Astrocyte (in vitro differentiated cells and primary cell): ENCODE data around the gene POLR1C.

Source experiments
- EZH2 ChIP-seq: IDR thresholded peaks from 2 replicates; pipeline ENCODE4 v1.6.1; 2012; ENCODE audit warnings: mild to moderate bottlenecking, low read length, inconsistent platforms; ENCODE audit not compliant: insufficient read depth
- TF ChIP-seq, protein P1 (sequence below): IDR thresholded peaks from 2 replicates; pipeline ENCODE4 v1.5.1; 2011; ENCODE audit warnings: low read depth, mild to moderate bottlenecking, inconsistent platforms, low read length, moderate library complexity; ENCODE audit not compliant: insufficient read depth

DNA sequence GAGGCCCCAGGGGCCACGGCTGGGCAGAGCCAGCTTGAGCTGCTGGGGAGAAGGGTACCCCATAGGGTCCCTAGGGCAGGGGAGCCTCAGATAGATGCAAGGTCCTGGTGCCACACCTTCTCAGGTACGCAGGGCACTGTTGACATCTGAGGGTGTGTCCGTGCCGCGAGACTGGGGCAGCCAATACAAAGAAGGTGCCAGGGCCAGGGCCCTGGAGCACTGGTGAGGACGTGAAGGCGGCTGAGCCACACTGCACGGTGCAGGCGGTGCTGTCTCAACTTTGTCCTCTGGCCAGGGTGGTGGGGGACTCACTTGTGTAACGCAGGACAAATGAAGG, 6.1 kb upstream of the POLR1C start:
- TF ChIP-seq EZH2: no peak
- TF ChIP-seq, protein P1, sequence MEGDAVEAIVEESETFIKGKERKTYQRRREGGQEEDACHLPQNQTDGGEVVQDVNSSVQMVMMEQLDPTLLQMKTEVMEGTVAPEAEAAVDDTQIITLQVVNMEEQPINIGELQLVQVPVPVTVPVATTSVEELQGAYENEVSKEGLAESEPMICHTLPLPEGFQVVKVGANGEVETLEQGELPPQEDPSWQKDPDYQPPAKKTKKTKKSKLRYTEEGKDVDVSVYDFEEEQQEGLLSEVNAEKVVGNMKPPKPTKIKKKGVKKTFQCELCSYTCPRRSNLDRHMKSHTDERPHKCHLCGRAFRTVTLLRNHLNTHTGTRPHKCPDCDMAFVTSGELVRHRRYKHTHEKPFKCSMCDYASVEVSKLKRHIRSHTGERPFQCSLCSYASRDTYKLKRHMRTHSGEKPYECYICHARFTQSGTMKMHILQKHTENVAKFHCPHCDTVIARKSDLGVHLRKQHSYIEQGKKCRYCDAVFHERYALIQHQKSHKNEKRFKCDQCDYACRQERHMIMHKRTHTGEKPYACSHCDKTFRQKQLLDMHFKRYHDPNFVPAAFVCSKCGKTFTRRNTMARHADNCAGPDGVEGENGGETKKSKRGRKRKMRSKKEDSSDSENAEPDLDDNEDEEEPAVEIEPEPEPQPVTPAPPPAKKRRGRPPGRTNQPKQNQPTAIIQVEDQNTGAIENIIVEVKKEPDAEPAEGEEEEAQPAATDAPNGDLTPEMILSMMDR: no peak
